ENCODE measurements around the gene SHOX.
"Not testable (repeated sequence)": the region's sequence is repeated elsewhere in the genome, so short reads cannot be mapped to it uniquely, and the experiment has no call there.

The SHOX gene

DNA sequence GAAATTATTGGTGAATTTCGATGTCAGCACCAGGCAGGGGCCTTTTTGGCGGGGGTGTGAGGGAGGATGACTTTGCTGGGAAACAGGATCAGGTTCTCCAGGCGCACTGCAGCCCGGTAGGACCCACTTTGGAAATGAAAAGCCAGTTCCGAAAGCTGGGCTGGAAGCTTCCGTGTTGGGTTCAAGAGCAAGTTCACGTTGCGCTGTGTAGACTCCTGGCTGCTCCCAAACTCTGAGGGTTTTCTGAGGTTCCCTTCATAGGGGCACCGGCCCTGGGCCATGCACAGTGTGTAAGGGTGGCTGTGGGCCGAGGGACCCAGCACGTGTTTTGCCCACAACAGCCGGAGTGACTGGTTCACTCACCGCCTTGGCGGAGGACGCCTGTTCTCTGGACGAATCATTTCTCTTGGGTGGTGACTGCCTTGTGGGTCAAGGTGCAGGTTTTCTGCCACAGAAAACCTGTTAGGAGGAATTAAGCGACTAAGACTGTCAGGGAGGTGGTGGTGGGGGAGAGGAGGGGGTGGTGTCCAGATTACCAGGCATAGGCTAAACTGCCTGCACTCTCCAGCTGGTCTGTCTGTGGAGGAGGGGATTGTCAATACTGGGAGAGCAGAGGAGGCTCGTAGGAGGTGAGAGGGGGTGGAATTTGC, 8.0 kb downstream of the SHOX start:
- DNase-seq: no peak

DNA sequence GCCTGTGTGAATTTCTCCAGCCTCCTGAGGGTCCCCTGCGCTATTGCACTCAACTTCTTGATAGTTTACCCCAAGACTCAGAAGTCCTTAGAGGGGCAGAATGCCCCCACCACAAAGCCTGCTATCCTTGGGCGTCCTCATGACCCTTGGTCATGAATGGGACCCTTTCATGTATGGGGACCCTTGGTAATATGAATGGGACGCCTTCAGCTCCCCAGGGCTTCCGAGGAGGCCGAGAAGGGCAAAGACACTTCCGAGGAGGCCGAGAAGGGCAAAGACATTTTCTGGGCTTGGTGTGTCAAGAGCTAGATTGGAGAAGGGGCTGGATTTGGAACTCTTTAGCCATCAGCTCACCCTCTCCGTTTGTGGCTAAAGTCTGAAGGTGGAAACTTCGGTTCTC, 8.6 kb downstream of the SHOX start:
- no peak for DNase-seq

- DNase-seq: no peak
These were observed 10.1 kb downstream of the SHOX start for GRCh38 chrX:640641-641040.

DNA sequence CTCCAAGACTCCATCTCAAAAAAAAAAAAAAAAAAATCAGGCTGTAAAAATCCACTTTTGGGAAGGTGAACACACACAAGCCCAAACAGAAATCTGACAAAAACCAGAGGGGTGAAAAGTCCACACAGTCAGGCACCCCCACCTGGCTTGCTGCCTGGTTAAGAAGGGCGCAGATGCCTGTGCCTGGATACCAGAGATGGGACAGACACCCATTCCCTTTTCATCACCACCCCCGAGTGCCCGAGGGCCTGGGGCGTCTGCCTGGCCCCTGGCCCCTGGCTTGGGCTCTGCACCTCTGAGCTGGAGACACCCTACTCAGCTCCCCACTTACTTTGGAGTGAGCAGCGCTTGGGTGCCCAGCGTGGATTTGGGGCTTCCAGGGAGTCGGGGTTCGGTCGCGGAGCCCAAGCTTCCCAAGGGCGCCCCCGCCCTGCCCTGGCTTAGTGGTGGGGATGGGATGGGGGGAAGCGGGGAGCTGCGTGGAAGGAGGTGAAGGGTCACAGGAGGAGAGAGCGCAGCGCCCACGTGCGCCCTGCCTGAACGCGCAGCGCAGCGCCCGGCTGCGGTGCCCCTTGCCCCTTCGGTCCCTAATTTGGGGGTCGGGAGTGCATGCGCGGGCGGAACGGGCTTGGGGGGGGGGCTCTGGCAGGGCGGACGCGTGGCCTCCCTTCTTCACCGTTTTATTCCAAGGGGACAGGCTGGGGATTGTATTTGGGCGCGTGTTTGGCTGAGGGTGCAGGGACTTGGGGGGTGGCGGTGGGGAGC, 11.3 kb downstream of the SHOX start:
- DNase-seq: no peak

GRCh38 chrX:642436-643240, 12.0 kb downstream of the SHOX start:
- no peak for DNase-seq

- no peak for DNase-seq
These were observed 12.6 kb downstream of the SHOX start for GRCh38 chrX:643241-643595.

DNA sequence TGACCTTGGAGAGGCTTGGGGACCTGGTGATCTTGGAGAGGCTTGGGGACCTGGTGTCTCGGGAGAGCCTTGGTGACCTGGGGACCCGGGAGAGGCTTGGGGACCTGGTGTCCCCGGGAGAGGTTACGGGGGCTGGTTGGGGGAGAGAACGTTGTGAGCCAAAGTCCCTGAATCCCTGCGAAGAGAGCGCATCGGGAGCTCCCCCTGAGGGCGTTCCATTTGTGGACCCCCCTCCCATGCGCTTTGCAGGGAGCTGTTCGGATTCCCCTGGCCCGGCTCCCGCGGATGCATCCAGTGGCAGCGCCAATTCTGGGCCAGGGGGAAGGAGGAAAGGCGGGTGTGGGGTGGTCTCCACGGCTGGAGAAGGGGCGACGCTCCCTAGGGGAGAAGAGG, 13.3 kb downstream of the SHOX start:
- no peak for DNase-seq

DNA sequence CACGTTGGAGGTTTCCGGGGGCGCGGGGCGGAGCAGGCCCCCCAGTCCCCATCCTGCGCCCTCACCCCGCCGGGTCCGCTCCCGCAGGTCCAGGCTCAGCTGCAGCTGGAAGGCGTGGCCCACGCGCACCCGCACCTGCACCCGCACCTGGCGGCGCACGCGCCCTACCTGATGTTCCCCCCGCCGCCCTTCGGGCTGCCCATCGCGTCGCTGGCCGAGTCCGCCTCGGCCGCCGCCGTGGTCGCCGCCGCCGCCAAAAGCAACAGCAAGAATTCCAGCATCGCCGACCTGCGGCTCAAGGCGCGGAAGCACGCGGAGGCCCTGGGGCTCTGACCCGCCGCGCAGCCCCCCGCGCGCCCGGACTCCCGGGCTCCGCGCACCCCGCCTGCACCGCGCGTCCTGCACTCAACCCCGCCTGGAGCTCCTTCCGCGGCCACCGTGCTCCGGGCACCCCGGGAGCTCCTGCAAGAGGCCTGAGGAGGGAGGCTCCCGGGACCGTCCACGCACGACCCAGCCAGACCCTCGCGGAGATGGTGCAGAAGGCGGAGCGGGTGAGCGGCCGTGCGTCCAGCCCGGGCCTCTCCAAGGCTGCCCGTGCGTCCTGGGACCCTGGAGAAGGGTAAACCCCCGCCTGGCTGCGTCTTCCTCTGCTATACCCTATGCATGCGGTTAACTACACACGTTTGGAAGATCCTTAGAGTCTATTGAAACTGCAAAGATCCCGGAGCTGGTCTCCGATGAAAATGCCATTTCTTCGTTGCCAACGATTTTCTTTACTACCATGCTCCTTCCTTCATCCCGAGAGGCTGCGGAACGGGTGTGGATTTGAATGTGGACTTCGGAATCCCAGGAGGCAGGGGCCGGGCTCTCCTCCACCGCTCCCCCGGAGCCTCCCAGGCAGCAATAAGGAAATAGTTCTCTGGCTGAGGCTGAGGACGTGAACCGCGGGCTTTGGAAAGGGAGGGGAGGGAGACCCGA, 14.0 kb downstream of the SHOX start:
- DNase-seq: no peak

- DNase-seq: no peak
These were observed 15.6 kb downstream of the SHOX start for GRCh38 chrX:646228-646495.

DNA sequence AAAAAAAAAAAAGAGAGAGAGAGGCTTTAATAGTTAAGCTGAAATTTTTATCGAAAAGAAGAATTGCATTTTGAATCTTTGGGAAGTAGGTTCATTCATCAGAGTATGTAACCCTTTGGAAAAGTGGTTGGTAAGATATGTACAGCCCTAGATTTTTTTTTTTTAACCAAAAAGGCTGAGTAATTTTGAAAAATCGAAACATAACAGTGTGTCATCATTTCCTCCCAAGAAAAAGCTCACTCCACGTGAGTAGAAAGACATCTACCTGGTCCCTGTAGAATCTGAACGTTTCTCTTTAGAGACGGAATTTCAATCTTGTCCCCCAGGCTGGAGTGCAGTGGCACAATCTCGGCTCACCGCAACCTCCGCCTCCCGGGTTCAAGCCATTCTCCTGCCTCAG, 16.2 kb downstream of the SHOX start:
- DNase-seq: no peak

DNA sequence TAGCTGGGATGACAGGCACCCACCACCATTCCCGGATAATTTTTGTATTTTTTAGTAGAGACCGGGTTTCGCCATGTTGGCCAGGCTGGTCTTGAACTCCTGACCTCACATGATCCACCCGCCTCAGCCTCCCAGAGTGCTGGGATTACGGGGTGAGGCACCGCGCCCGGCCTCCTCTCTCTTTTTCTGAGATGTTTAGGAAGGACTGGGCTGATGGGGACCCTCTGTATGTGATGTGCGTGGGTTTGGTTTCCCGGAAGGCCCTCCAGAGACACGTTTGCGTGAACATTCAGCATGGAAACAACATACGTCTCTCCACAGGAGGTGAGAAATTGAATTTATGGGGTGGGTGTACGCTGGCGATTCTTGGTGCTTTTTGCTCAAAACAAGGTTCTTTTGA, 18.6 kb downstream of the SHOX start:
- DNase-seq: no peak

- DNase-seq: no peak
These were observed 19.7 kb downstream of the SHOX start for GRCh38 chrX:650324-650723.

DNA sequence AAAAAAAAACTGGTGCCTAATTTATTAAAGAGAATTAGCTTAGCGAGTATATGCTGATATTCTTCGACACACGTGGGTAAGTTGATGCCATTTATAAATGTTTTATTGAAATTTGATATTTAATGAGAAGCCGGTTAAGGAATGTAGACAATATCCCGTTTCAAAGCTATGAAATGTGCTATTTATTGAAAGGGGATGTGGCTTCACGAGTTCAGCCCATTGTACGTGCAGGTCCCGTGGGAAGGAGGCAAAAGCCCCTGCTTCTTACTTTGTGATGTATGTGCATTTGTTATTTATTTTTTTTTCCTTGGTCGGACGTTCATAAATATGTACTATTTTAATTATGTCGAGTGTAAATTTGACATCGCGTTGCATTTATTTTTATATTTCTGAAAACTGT, 20.2 kb downstream of the SHOX start:
- no peak for DNase-seq

GRCh38 chrX:651922-652321, 21.3 kb downstream of the SHOX start:
- DNase-seq: not testable (repeated sequence)

DNA sequence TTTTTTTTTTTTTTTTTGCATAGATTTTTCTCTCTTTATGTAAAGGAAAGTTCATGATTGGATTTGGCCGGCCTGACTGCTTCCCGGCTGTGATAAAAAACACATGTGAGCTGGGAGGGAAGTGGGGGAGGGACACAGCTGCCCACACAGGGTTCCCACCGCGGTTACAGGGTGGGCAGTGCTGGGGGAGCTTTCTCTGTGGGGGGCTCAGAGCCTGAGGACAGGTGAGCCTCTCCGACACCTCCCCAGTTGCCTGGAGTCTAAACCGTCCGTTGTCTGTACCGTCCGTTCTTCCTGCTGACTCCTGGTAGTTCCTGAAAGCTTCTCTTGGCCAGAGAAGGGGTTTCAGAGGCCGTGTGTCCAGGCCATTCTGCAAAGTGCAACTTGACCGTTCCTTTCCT, 21.8 kb downstream of the SHOX start:
- no peak for DNase-seq

GRCh38 chrX:653306-653705, 22.7 kb downstream of the SHOX start:
- DNase-seq: no peak

GRCh38 chrX:661154-661553, 30.6 kb downstream of the SHOX start:
- no peak for DNase-seq

DNA sequence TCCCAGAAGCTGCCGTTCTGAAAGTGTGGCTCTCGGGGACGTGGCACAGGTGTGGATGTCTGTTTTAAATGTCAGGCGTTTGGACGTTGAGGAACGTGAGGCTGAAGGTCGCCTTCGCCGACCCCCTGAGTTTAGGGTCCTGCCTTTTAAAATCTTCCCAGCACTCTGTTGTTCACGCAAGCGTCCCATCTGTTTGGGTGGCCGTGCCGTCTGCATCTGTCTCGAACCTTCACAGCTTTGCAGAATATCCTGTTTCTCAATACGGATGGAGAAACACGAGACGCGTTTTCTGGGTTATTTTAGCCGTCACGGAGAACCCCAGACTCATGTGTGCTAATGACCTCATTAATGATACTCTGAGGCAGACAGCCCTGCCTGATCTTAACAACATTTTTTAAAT, 31.5 kb downstream of the SHOX start:
- DNase-seq: no peak

GRCh38 chrX:663841-664240, 33.2 kb downstream of the SHOX start:
- no peak for DNase-seq

DNA sequence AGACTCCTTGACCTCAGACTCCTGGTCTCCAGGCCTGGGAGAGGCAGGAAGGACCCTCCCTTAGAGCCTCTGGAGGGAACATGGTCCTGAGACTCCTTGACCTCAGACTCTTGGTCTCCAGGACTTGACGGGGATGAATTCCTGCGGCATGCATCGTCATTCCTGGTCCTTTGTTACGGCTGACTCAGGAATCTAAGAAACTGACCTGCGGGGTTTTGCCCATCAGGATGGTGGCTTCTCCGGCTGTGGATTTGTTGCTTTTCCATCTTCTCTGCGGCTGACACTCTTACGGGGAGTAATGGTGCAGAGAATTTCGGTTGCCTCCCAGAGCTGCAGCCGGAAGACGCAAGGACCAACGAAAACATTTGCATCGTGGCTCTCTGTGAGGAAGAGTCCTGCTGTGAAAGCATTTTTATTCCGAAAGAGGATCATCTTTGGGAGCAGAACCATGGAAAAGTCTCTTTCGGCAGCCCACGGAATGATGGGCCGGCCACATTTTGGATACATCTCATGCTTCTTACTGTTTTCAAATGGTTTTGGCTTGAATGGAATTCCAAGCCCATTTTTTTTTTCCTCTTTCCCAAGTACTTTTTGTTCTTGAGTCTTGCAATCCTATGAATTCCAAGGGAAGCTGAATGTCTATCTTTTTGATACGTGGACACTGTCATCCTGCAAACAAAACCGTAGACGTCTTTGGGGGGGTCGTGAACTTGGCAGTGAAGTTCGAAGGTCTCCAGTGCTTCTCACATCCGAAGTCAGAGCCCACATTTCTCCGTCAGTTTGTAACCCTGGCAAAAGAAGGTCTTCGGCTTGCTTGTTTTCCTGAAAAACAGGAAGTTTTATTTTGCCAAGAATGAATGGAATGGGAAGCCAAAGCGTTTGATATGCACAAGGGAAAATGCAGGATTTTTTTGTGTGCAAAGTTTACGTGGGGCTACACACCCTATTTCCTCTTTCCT, 36.5 kb downstream of the SHOX start:
- DNase-seq: no peak

DNA sequence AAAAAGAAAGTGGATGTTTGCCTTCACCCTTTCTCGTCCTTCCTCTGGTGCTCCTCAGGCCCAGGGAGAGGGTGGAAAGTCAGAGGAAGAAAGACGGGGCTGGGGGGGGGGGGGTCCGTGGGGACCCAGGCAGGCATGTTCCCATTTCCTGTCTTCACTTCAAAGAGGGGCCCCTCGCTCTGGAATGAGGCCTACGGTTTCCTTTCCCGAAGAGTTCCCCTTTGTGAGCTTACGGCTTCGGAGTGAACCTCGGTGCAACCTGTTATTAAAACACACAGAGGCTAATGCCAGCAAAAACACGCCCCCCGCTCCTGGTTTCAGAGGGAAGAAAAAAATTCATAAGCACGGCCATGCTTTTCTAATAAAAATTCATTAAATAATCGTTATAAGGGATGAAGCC, 40.1 kb downstream of the SHOX start:
- DNase-seq: no peak

- no peak for DNase-seq
These were observed 42.3 kb downstream of the SHOX start for GRCh38 chrX:672931-673330.
